Measurements from ENCODE around the gene DYNLT4. TPM values are rescaled to one million over a fixed set of nuclear protein-coding genes. Genes with fewer than 3 reads are reported as not detected.
A peak's percentile ranks its signal among the peaks of the same experiment; 100 is the strongest.
"Not testable (repeated sequence)": the region's sequence is repeated elsewhere in the genome, so short reads cannot be mapped to it uniquely, and the experiment has no call there.

DYNLT4 gene
- total and polyA plus RNA-seq, 2 donors (not counting 3 experiments of a cell fraction or from before 2014, with no cell fraction given): 0.46 to 0.62 TPM

DNA sequence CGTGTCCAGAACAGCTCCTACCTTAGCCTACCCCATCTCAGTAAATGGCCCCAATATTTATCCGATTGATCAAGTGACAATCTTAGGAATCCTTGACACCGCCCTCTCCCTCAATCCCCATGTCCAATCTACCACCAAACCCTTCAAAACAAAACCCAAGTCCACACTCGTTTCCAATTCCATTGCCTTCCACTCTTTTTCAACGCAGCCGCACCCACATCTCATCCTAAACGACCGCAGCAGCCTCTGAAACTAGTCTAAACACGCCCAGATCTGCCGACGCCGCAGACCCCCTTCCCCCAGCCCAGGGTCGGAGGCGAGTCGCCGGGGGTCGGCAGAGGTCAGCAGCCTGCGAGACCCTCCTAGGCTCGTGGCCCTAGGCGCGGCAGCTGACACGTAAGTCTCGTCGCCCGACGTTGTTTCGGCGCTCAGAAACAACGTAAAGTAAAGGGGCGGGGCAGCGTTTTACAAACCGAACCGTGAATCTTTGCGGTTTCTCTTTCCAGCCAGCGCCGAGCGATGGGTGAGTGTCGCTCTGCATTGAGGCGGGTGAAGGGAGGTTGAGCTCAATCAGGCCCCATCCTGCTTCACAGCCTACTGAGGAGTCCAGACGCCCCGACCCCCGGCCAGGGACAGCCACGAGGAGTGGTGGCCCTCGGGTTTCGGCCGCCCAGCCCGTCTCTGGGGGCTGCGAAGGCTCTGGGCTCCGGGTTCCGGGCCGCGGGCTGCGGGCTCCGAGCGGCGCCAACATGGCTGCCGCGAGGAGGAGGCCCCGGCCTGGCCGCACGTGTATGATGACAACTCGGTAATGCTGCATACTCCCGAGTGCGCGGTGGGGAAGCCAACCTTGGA, 31.8 kb downstream of the DYNLT4 start, which contains the start of gene RPS8:
RPS8 (plus strand) TSS at position 463 of the 852 bp plus-strand sequence; CDS start at position 520, 57 bp downstream.
- Histone ChIP-seq H3K27me3 (ENCODE audit: control insufficient read depth in 2 of 2, insufficient read depth in 2 of 2, low read length in 2 of 2) (no peaks in the 10 kb centered on the region), H3K27ac (ENCODE audit: insufficient read depth, low read depth, low read length) (peak within 1 kb of the TSS; percentile 90), H3K79me2 (ENCODE audit: control insufficient read depth, insufficient read depth, low read length) (peaks cover 40% of the 10 kb centered on the region), H3K9ac (replicated peaks; ENCODE audit: extremely low read depth, insufficient read depth, low read length) (peak within 1 kb of the TSS; percentile 96), H3K4me3 (replicated peaks in 1 of 3; ENCODE audit: insufficient read depth in 1 of 3, low read depth in 1 of 3, low read length in 3 of 3) (peak within 1 kb of the TSS; percentile 42 to 93 (median 88)), H2AFZ (ENCODE audit: low read depth, low read length) (peak within 1 kb of the TSS; percentile 60), H4K20me1 (replicated peaks; ENCODE audit: control insufficient read depth, extremely low read depth, insufficient read depth, low read length) (no peaks in the 10 kb centered on the region), H3K9me1 (replicated peaks; ENCODE audit: control insufficient read depth, extremely low read depth, insufficient read depth, low read length) (no peaks in the 10 kb centered on the region), H3K4me2 (ENCODE audit: insufficient read depth, low read length) (peak within 1 kb of the TSS; percentile 94), H3K4me1 (ENCODE audit: control insufficient read depth, extremely low read depth, insufficient read depth, low read length) (peaks cover 16% of the 10 kb centered on the region), H3K36me3 (ENCODE audit: control insufficient read depth in 2 of 2, extremely low read depth in 1 of 2, insufficient read depth in 2 of 2, low read length in 2 of 2) (peaks cover 17 to 22% of the 10 kb centered on the region in 2 experiments), H3K9me3 (replicated peaks; ENCODE audit: control insufficient read depth, insufficient read depth, low read length) (no peaks in the 10 kb centered on the region)
- BruUV-seq (replicated peaks): TSS peak; percentile 86
- FAIRE-seq (peak; percentile 93), DNase-seq (ENCODE audit: low read depth, low spot score) (peak; percentile 94)
- dilution Hi-C loops (cut with MboI; ENCODE audit: extremely low pct_ligation_motif_present, low sequenced_read_pairs): no loop called here
- intact Hi-C loops (cut with micrococcal nuclease): loop anchor here (1.0 to 2.0 kb wide), 3 partner anchors 25 to 45 kb away; partner anchors contain the start of genes KIF2C, PLK3 and RNU5D-1
- TF ChIP-seq POLR2AphosphoS5 (IDR thresholded peaks at IDR 0.05; ENCODE audit: insufficient read depth, low read depth, low read length) (peak; percentile 99), FOS (IDR thresholded peaks at IDR 0.05; ENCODE audit: borderline replicate concordance, insufficient read depth, low read length) (no peak), MYC (IDR thresholded peaks at IDR 0.05; ENCODE audit: low read depth, low read length) (peak; percentile 85), POLR2A (IDR thresholded peaks at IDR 0.05; ENCODE audit: low read depth, low read length) (peak; percentile 99)
- TF ChIP-seq, protein P1, sequence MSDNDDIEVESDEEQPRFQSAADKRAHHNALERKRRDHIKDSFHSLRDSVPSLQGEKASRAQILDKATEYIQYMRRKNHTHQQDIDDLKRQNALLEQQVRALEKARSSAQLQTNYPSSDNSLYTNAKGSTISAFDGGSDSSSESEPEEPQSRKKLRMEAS (IDR thresholded peaks at IDR 0.05; ENCODE audit: insufficient read depth, insufficient read length): peak; percentile 48
- TF ChIP-seq, protein P2, sequence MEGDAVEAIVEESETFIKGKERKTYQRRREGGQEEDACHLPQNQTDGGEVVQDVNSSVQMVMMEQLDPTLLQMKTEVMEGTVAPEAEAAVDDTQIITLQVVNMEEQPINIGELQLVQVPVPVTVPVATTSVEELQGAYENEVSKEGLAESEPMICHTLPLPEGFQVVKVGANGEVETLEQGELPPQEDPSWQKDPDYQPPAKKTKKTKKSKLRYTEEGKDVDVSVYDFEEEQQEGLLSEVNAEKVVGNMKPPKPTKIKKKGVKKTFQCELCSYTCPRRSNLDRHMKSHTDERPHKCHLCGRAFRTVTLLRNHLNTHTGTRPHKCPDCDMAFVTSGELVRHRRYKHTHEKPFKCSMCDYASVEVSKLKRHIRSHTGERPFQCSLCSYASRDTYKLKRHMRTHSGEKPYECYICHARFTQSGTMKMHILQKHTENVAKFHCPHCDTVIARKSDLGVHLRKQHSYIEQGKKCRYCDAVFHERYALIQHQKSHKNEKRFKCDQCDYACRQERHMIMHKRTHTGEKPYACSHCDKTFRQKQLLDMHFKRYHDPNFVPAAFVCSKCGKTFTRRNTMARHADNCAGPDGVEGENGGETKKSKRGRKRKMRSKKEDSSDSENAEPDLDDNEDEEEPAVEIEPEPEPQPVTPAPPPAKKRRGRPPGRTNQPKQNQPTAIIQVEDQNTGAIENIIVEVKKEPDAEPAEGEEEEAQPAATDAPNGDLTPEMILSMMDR (IDR thresholded peaks at IDR 0.05; ENCODE audit: extremely low read depth in 1 of 2, insufficient read depth in 1 of 2, low read depth in 1 of 2, low read length in 2 of 2): no peak
- ChIA-PET CTCF (interaction anchor here (0.7 to 2.1 kb wide), 7 partner anchors 11 to 45 kb away, joined by 3 to 8 read pairs (median 3); partner anchors contain the start of genes PLK3 and RNU5D-1), POLR2A (interaction anchor here (0.6 to 2.9 kb wide), 19 partner anchors 8 to 725 kb away, joined by 3 to 18 read pairs (median 4); partner anchors contain the start of genes BTBD19, CCDC163, DYNLT4 and HECTD3)

DNA sequence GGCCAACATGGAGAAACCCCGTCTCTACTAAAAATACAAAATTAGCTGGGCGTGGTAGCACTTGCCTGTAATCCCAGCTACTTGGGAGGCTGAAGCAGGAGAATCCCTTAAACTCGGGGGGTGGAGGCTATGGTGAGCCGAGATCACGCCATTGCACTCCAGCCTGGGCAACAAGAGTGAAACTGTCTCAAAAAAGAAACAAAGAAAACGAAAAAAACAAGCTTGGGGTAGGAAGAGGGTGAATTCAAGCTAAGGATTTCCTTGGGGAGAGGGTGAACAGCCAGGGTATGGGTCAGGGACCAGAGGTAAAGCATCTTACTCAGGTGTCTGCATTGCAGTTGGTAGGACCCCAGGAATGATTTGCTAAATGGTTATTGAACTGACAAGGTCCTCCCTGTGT, 40.7 kb downstream of the DYNLT4 start:
- FAIRE-seq; H3K4me3 ChIP-seq (replicated peaks in 1 of 3; ENCODE audit: insufficient read depth in 1 of 3, low read depth in 1 of 3, low read length in 3 of 3); H3K4me2 ChIP-seq (ENCODE audit: insufficient read depth, low read length); BruUV-seq (replicated peaks); H3K4me1 ChIP-seq (ENCODE audit: control insufficient read depth, extremely low read depth, insufficient read depth, low read length); H3K27me3 ChIP-seq (ENCODE audit: control insufficient read depth in 2 of 2, insufficient read depth in 2 of 2, low read length in 2 of 2); H2AFZ ChIP-seq (ENCODE audit: low read depth, low read length); H3K27ac ChIP-seq (ENCODE audit: insufficient read depth, low read depth, low read length); H3K9ac ChIP-seq (replicated peaks; ENCODE audit: extremely low read depth, insufficient read depth, low read length); DNase-seq (ENCODE audit: low read depth, low spot score); H3K9me3 ChIP-seq (replicated peaks; ENCODE audit: control insufficient read depth, insufficient read depth, low read length); H3K9me1 ChIP-seq (replicated peaks; ENCODE audit: control insufficient read depth, extremely low read depth, insufficient read depth, low read length); H4K20me1 ChIP-seq (replicated peaks; ENCODE audit: control insufficient read depth, extremely low read depth, insufficient read depth, low read length); intact Hi-C loops (cut with micrococcal nuclease); H3K79me2 ChIP-seq (ENCODE audit: control insufficient read depth, insufficient read depth, low read length); dilution Hi-C loops (cut with MboI; ENCODE audit: extremely low pct_ligation_motif_present, low sequenced_read_pairs): not testable (repeated sequence)
- ChIA-PET POLR2A (interaction anchor here (1.2 kb wide), 1 partner anchor 9 kb away, joined by 3 read pairs; the partner anchor contains the start of gene RPS8), CTCF (interaction anchor here (0.6 to 2.6 kb wide), 2 partner anchors 35 to 1608 kb away, joined by 3 to 12 read pairs; partner anchors contain the start of gene RNU5D-1)
- peaks cover 4 to 14% of the 10 kb centered on the region in 2 experiments for H3K36me3 ChIP-seq (ENCODE audit: control insufficient read depth in 2 of 2, extremely low read depth in 1 of 2, insufficient read depth in 2 of 2, low read length in 2 of 2)
